HG02759 (cell line): Measurements from ENCODE around the gene SQSTM1.
"Not testable (repeated sequence)": the region's sequence is repeated elsewhere in the genome, so short reads cannot be mapped to it uniquely, and the experiment has no call there.

ENCODE experiments used
- ATAC-seq: cut with Tn5 transposase; IDR thresholded peaks from one replicate; pipeline ENCODE4 v1.9.1; 2021; ENCODE audit warnings: mild to moderate bottlenecking, moderate library complexity; ENCODE audit not compliant: unreplicated experiment

SQSTM1 gene

GRCh38 chr5:179820483-179821297 lies at the start of gene SQSTM1:
TSS of gene SQSTM1 (plus strand) at chr5:179820905. CDS start at chr5:179820937, 32 bp downstream.
- peak; percentile 43 for ATAC-seq

DNA sequence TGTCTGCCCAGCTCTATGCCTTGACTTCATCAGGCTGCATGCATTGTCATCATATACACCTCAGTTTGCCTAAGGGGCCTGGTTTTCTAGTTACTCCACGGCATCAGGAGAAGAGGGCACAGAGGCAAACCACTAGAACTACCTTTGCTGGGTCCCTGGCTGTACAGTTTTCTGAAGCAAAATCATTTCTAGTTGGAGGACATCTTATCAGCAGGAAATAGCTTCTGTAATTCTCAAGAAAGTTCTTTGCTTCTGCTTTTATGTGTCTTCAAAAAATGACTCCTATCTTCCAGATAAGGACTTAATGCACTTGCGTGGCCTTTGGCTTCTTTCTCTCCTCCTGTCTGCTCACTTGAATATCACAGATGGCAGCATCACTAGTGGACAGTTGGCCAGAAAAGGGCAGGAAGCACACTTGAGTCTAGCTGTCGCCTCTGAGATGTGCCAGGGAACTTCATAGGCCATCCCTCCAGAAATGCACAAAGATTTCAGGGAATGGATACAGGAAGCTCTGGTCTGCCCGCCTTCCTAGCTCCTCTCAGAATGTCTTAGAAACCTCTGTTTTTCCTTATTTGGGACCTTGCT lies 49.3 kb upstream of the SQSTM1 start:
- no peak for ATAC-seq

DNA sequence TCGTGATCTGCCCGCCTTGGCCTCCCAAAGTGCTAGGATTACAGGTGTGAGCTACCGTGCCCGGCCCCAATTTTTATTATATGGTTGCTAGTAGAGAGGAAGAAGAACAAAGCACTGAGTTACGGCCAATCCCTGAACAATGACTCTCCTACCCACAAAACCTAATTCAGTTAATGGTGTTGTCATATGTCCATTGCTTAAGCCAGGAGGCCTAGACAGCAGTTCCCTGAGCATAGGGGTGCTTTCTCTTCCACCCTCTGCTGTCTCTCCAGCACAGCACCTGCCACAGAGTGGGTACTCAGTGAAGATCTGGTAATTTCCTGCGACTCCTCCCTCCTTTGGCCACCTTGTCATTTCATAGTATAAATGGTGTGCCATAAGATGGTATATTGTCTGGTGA lies 48.4 kb upstream of the SQSTM1 start:
- ATAC-seq, result no peak

DNA sequence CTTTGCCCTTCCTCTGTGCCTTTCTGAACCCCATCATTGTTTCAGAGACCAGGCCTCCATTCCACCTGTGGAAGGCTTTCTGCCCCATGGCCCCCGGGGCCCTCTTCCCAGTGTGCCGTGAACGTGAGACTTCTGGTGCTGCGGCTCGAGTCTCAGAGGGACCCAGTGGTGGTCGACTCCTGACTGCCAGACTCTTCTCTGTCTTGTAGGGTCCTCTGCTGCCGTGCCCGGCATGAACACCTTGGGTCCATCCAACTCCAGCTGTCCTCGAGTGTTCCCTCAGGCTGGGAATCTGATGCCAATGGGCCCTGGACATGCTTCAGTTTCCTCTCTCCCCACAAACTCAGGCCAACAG lies 47.0 kb upstream of the SQSTM1 start:
- no peak for ATAC-seq

GRCh38 chr5:179774442-179774841 lies 46.3 kb upstream of the SQSTM1 start:
- no peak for ATAC-seq

DNA sequence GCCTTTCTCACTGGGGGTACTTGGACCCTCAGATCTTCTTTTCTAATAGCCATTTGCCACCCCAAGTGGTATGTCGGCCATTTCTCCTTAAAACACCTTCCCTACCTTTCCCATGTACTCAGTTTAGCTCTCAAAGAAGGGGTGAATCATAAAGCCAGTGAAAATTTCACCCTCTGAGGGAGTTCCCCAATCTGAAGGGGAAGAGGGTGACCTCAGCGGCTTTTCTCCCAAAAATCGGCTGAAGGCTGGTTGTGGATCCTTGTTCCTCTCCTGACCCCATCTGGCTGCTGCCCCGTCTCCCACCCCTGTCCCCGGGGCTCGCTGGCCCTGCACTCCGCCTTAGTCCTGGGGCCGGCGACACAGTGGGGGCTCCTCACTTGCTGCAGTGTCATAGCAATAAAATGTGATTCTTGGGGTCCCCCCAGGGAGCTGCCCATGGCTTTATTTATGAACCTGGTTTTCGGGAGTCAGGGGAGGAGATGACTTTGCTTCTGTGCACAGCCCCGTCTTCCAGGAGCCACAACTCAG lies 44.2 kb upstream of the SQSTM1 start:
- no peak for ATAC-seq

- no peak for ATAC-seq
Observed at GRCh38 chr5:179777456-179777855, 43.2 kb upstream of the SQSTM1 start.

DNA sequence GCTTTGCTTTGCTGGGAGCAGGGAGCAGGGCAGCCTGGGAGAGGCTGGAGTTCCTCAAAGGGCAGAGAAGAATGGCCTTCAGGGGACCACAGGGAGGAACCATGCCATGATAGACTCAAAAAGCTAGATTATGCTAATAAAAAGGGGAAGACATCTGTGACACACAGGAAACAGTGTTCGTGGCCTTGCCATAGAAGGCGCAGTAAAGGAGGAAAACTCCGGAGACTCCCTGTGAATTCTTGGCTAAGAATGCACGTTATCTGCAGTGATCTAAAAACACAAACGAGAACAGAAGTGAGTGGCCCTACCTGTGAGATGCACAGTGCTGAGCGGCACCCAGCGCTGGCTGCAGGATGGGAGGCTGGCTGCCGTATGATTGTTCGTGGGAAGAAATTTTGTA lies 42.8 kb upstream of the SQSTM1 start:
- no peak for ATAC-seq

GRCh38 chr5:179778591-179778990 lies 42.1 kb upstream of the SQSTM1 start:
- no peak for ATAC-seq

DNA sequence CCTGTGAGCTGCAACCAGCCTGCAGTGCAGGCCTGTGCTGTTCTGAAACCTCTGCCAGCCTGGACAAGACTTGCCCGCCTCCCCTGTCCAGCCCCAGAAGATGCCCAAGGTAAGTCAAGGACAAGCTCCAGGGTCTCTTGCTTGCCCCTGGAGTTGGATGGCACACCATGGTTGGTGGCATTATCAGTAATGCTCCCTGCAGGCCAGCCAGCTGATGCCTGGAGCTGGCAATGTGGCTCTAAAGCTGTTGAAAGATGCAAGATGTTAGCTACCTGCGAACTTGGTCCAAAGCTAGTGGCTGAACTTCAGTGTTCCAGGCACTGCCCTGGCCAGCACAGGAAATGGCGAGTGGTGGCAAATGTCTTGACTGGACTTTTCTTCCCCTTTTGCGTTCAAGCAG lies 40.9 kb upstream of the SQSTM1 start:
- ATAC-seq, result no peak

- no peak for ATAC-seq
Observed at GRCh38 chr5:179780362-179780761, 40.3 kb upstream of the SQSTM1 start.

DNA sequence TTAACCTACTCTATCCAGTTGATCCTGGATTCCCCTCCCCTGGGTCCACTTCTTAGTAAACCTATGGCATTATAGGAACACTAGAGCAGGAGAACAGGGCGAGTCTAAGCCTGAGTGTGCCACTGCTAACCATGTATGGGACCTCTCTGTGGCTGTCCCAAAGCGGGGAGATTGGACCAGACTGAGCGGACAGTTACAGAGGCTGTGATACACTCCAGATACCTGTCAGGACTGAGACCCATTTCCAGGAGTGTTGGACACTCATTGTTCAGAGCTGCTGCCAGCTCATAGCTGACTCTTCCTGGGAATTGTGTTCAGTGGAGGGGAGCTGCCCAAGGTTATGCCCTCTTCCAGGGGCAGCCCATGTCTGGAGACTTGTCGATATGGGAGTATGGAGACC lies 38.9 kb upstream of the SQSTM1 start:
- no peak for ATAC-seq

GRCh38 chr5:179783128-179783527 lies 37.6 kb upstream of the SQSTM1 start:
- ATAC-seq, result no peak

DNA sequence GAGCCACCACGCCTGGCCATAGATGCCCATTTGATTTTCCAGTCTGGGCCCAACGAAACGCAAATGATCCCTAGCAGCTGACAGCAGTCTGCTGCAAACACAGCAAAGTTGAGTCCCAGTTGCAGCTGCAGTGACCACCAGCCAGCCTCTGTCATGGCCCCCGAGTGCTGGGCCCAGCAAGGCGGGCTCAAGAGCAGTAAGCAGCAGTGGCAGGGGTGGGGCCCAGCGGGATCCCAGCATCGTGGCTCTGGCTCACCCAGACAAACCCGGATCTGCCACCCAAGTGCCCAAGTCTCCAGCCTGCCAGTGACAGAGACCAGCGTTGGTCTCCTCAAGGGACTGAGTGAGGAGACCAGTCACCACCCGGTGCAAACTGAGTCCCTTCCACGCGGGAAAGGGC lies 33.8 kb upstream of the SQSTM1 start:
- ATAC-seq, result no peak

DNA sequence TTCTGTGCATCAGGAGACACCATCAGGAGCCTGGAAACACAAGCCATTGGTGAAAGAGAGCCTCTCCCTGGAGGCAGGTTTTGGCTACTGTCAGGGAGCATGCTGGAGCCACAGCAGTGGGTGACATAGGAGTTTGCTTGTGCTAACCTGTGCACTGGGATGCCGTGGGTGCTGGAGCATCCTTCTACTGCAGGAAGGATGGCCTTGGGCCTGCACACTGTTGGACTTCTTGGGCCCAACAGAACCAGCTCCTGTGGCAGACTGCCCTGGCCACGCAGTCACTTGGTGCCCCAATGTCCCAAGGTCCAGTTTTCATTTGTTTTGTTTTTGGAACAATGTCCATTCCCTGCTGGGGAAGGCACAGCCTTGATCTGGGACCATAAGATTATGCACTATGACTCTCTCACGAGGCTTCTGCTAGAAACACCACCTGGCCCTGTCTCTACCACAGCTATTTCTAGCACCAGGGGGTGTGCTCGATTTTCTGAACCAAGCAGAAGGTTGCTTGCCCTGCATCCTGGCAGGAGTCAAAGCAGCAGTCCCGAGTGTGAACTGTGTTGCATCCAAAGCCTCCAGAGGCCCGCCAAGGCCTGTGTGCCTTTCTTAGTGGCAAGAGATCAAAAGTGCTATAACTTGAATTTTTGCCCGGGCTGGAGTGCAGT lies 32.4 kb upstream of the SQSTM1 start:
- no peak for ATAC-seq

- ATAC-seq, result not testable (repeated sequence)
Observed at GRCh38 chr5:179789278-179789677, 31.4 kb upstream of the SQSTM1 start.

- no peak for ATAC-seq
Observed at GRCh38 chr5:179791881-179792611, 28.7 kb upstream of the SQSTM1 start.

- no peak for ATAC-seq
Observed at GRCh38 chr5:179792612-179793467, 27.9 kb upstream of the SQSTM1 start.

GRCh38 chr5:179793468-179794139 lies 27.1 kb upstream of the SQSTM1 start, which contains the start of gene LTC4S:
TSS of gene LTC4S (plus strand) at chr5:179793986. CDS start at chr5:179794081, 95 bp downstream.
- no peak for ATAC-seq

GRCh38 chr5:179794171-179794570 lies 26.5 kb upstream of the SQSTM1 start:
- ATAC-seq, result no peak
